ENCODE data around the gene CEP250.
"Not testable (repeated sequence)": the region's sequence is repeated elsewhere in the genome, so short reads cannot be mapped to it uniquely, and the experiment has no call there.

The CEP250 gene

GRCh38 chr20:35541783-35542662, 86.6 kb downstream of the CEP250 start, which contains the start of gene ERGIC3:
Gene ERGIC3, plus strand, starts transcription at chr20:35542078. Its CDS starts 20 bp downstream, at chr20:35542098.
- Histone ChIP-seq H3K27ac (ENCODE audit: low read depth in 2 of 2, low read length in 2 of 2) (peak within 1 kb of the TSS; percentile 81 to 84), H3K9ac (ENCODE audit: low read depth in 1 of 2, low read length in 2 of 2) (peak within 1 kb of the TSS; percentile 81 to 85), H3K4me1 (ENCODE audit: control insufficient read depth in 2 of 2, insufficient read depth in 2 of 2, low read length in 2 of 2) (peaks cover 0 to 10% of the 10 kb centered on the region in 2 donors), H3K9me3 (ENCODE audit: control insufficient read depth in 2 of 2, low read length in 2 of 2) (no peaks in the 10 kb centered on the region), H3K27me3 (ENCODE audit: control insufficient read depth in 2 of 2, insufficient read depth in 2 of 2, low read length in 2 of 2) (no peaks in the 10 kb centered on the region), H3K4me3 (ENCODE audit: low read length in 2 of 2) (peak within 1 kb of the TSS; percentile 88 to 94), H3K36me3 (ENCODE audit: control insufficient read depth in 2 of 2, insufficient read depth in 2 of 2, low read length in 2 of 2) (peaks cover 8 to 18% of the 10 kb centered on the region in 2 donors)

GRCh38 chr20:35542990-35543389, 87.6 kb downstream of the CEP250 start:
- peaks cover 0 to 10% of the 10 kb centered on the region in 2 donors for H3K4me1 ChIP-seq (ENCODE audit: control insufficient read depth in 2 of 2, insufficient read depth in 2 of 2, low read length in 2 of 2)
- H3K4me3 ChIP-seq (ENCODE audit: low read length in 2 of 2) = no peak overlapping the region
- H3K36me3 ChIP-seq (ENCODE audit: control insufficient read depth in 2 of 2, insufficient read depth in 2 of 2, low read length in 2 of 2) = peaks cover 14 to 25% of the 10 kb centered on the region in 2 donors
- H3K27me3 ChIP-seq (ENCODE audit: control insufficient read depth in 2 of 2, insufficient read depth in 2 of 2, low read length in 2 of 2) = no peaks in the 10 kb centered on the region
- no peak overlapping the region for H3K9ac ChIP-seq (ENCODE audit: low read depth in 1 of 2, low read length in 2 of 2)
- H3K9me3 ChIP-seq (ENCODE audit: control insufficient read depth in 2 of 2, low read length in 2 of 2) = no peaks in the 10 kb centered on the region
- H3K27ac ChIP-seq (ENCODE audit: low read depth in 2 of 2, low read length in 2 of 2) = no peak overlapping the region

- H3K9me3 ChIP-seq (ENCODE audit: control insufficient read depth in 2 of 2, low read length in 2 of 2) = no peaks in the 10 kb centered on the region
- peaks cover 24 to 37% of the 10 kb centered on the region in 2 donors for H3K36me3 ChIP-seq (ENCODE audit: control insufficient read depth in 2 of 2, insufficient read depth in 2 of 2, low read length in 2 of 2)
Observed at GRCh38 chr20:35544436-35544835, 89.0 kb downstream of the CEP250 start.

GRCh38 chr20:35544941-35545340, 89.5 kb downstream of the CEP250 start:
- H3K4me3 ChIP-seq (ENCODE audit: low read length in 2 of 2); H3K9me3 ChIP-seq (ENCODE audit: control insufficient read depth in 2 of 2, low read length in 2 of 2); H3K27me3 ChIP-seq (ENCODE audit: control insufficient read depth in 2 of 2, insufficient read depth in 2 of 2, low read length in 2 of 2); H3K27ac ChIP-seq (ENCODE audit: low read depth in 2 of 2, low read length in 2 of 2); H3K9ac ChIP-seq (ENCODE audit: low read depth in 1 of 2, low read length in 2 of 2): not testable (repeated sequence)
- peaks cover 26 to 40% of the 10 kb centered on the region in 2 donors for H3K36me3 ChIP-seq (ENCODE audit: control insufficient read depth in 2 of 2, insufficient read depth in 2 of 2, low read length in 2 of 2)
- H3K4me1 ChIP-seq (ENCODE audit: control insufficient read depth in 2 of 2, insufficient read depth in 2 of 2, low read length in 2 of 2) = peaks cover 0 to 10% of the 10 kb centered on the region in 2 donors

More at GRCh38 chr20:35544436-35544835, 89.0 kb downstream of the CEP250 start:
- Histone ChIP-seq H3K9ac (ENCODE audit: low read depth in 1 of 2, low read length in 2 of 2) (no peak overlapping the region), H3K27me3 (ENCODE audit: control insufficient read depth in 2 of 2, insufficient read depth in 2 of 2, low read length in 2 of 2) (no peaks in the 10 kb centered on the region), H3K4me3 (ENCODE audit: low read length in 2 of 2) (no peak overlapping the region), H3K27ac (ENCODE audit: low read depth in 2 of 2, low read length in 2 of 2) (no peak overlapping the region), H3K4me1 (ENCODE audit: control insufficient read depth in 2 of 2, insufficient read depth in 2 of 2, low read length in 2 of 2) (peaks cover 0 to 10% of the 10 kb centered on the region in 2 donors)

- peaks cover 33 to 47% of the 10 kb centered on the region in 2 donors for H3K36me3 ChIP-seq (ENCODE audit: control insufficient read depth in 2 of 2, insufficient read depth in 2 of 2, low read length in 2 of 2)
- no peaks in the 10 kb centered on the region for H3K9me3 ChIP-seq (ENCODE audit: control insufficient read depth in 2 of 2, low read length in 2 of 2)
- no peak overlapping the region for H3K4me3 ChIP-seq (ENCODE audit: low read length in 2 of 2)
- no peak overlapping the region for H3K9ac ChIP-seq (ENCODE audit: low read depth in 1 of 2, low read length in 2 of 2)
- peaks cover 0 to 9% of the 10 kb centered on the region in 2 donors for H3K4me1 ChIP-seq (ENCODE audit: control insufficient read depth in 2 of 2, insufficient read depth in 2 of 2, low read length in 2 of 2)
- no peaks in the 10 kb centered on the region for H3K27me3 ChIP-seq (ENCODE audit: control insufficient read depth in 2 of 2, insufficient read depth in 2 of 2, low read length in 2 of 2)
- H3K27ac ChIP-seq (ENCODE audit: low read depth in 2 of 2, low read length in 2 of 2) = no peak overlapping the region
Observed at GRCh38 chr20:35546127-35546526, 90.7 kb downstream of the CEP250 start.

GRCh38 chr20:35547329-35547728, 91.9 kb downstream of the CEP250 start:
- H3K36me3 ChIP-seq (ENCODE audit: control insufficient read depth in 2 of 2, insufficient read depth in 2 of 2, low read length in 2 of 2) = peaks cover 43 to 59% of the 10 kb centered on the region in 2 donors
- H3K27me3 ChIP-seq (ENCODE audit: control insufficient read depth in 2 of 2, insufficient read depth in 2 of 2, low read length in 2 of 2) = no peaks in the 10 kb centered on the region
- no peak overlapping the region for H3K9ac ChIP-seq (ENCODE audit: low read depth in 1 of 2, low read length in 2 of 2)
- no peak overlapping the region for H3K27ac ChIP-seq (ENCODE audit: low read depth in 2 of 2, low read length in 2 of 2)
- H3K4me1 ChIP-seq (ENCODE audit: control insufficient read depth in 2 of 2, insufficient read depth in 2 of 2, low read length in 2 of 2) = peaks cover 0 to 3% of the 10 kb centered on the region in 2 donors
- no peaks in the 10 kb centered on the region for H3K9me3 ChIP-seq (ENCODE audit: control insufficient read depth in 2 of 2, low read length in 2 of 2)
- no peak overlapping the region for H3K4me3 ChIP-seq (ENCODE audit: low read length in 2 of 2)

GRCh38 chr20:35551503-35551902, 96.1 kb downstream of the CEP250 start:
- no peaks in the 10 kb centered on the region for H3K9me3 ChIP-seq (ENCODE audit: control insufficient read depth in 2 of 2, low read length in 2 of 2)
- no peaks in the 10 kb centered on the region for H3K27me3 ChIP-seq (ENCODE audit: control insufficient read depth in 2 of 2, insufficient read depth in 2 of 2, low read length in 2 of 2)
- peaks cover 56 to 70% of the 10 kb centered on the region in 2 donors for H3K36me3 ChIP-seq (ENCODE audit: control insufficient read depth in 2 of 2, insufficient read depth in 2 of 2, low read length in 2 of 2)
- no peak overlapping the region for H3K27ac ChIP-seq (ENCODE audit: low read depth in 2 of 2, low read length in 2 of 2)
- H3K9ac ChIP-seq (ENCODE audit: low read depth in 1 of 2, low read length in 2 of 2) = no peak overlapping the region
- no peak overlapping the region for H3K4me3 ChIP-seq (ENCODE audit: low read length in 2 of 2)
- no peaks in the 10 kb centered on the region for H3K4me1 ChIP-seq (ENCODE audit: control insufficient read depth in 2 of 2, insufficient read depth in 2 of 2, low read length in 2 of 2)

- Histone ChIP-seq H3K27me3 (ENCODE audit: control insufficient read depth in 2 of 2, insufficient read depth in 2 of 2, low read length in 2 of 2) (no peaks in the 10 kb centered on the region), H3K9me3 (ENCODE audit: control insufficient read depth in 2 of 2, low read length in 2 of 2) (no peaks in the 10 kb centered on the region), H3K27ac (ENCODE audit: low read depth in 2 of 2, low read length in 2 of 2) (no peak overlapping the region), H3K4me1 (ENCODE audit: control insufficient read depth in 2 of 2, insufficient read depth in 2 of 2, low read length in 2 of 2) (no peaks in the 10 kb centered on the region), H3K36me3 (ENCODE audit: control insufficient read depth in 2 of 2, insufficient read depth in 2 of 2, low read length in 2 of 2) (peaks cover 53 to 77% of the 10 kb centered on the region in 2 donors), H3K9ac (ENCODE audit: low read depth in 1 of 2, low read length in 2 of 2) (no peak overlapping the region), H3K4me3 (ENCODE audit: low read length in 2 of 2) (no peak overlapping the region)
Observed at GRCh38 chr20:35552914-35553313, 97.5 kb downstream of the CEP250 start.

GRCh38 chr20:35555461-35555860, 100.1 kb downstream of the CEP250 start:
- not testable (repeated sequence) for H3K9me3 ChIP-seq (ENCODE audit: control insufficient read depth in 2 of 2, low read length in 2 of 2); H3K27ac ChIP-seq (ENCODE audit: low read depth in 2 of 2, low read length in 2 of 2); H3K4me1 ChIP-seq (ENCODE audit: control insufficient read depth in 2 of 2, insufficient read depth in 2 of 2, low read length in 2 of 2); H3K27me3 ChIP-seq (ENCODE audit: control insufficient read depth in 2 of 2, insufficient read depth in 2 of 2, low read length in 2 of 2); H3K4me3 ChIP-seq (ENCODE audit: low read length in 2 of 2); H3K9ac ChIP-seq (ENCODE audit: low read depth in 1 of 2, low read length in 2 of 2)
- peaks cover 39 to 60% of the 10 kb centered on the region in 2 donors for H3K36me3 ChIP-seq (ENCODE audit: control insufficient read depth in 2 of 2, insufficient read depth in 2 of 2, low read length in 2 of 2)

- H3K9ac ChIP-seq (ENCODE audit: low read depth in 1 of 2, low read length in 2 of 2) = no peak overlapping the region
- H3K27ac ChIP-seq (ENCODE audit: low read depth in 2 of 2, low read length in 2 of 2) = no peak overlapping the region
- no peaks in the 10 kb centered on the region for H3K27me3 ChIP-seq (ENCODE audit: control insufficient read depth in 2 of 2, insufficient read depth in 2 of 2, low read length in 2 of 2)
- no peaks in the 10 kb centered on the region for H3K9me3 ChIP-seq (ENCODE audit: control insufficient read depth in 2 of 2, low read length in 2 of 2)
- H3K4me1 ChIP-seq (ENCODE audit: control insufficient read depth in 2 of 2, insufficient read depth in 2 of 2, low read length in 2 of 2) = peaks cover 3 to 7% of the 10 kb centered on the region in 2 donors
- H3K4me3 ChIP-seq (ENCODE audit: low read length in 2 of 2) = no peak overlapping the region
- H3K36me3 ChIP-seq (ENCODE audit: control insufficient read depth in 2 of 2, insufficient read depth in 2 of 2, low read length in 2 of 2) = peaks cover 35 to 56% of the 10 kb centered on the region in 2 donors
Observed at GRCh38 chr20:35555951-35556645, 100.7 kb downstream of the CEP250 start.
